HT-29 (cell line): ENCODE data around the gene MAGI2. TPM values are rescaled to one million over a fixed set of nuclear protein-coding genes. Genes with fewer than 3 reads are reported as not detected.

Experiments
- DNase-seq: peaks from one replicate; pipeline ENCODE4 v3.0.0-alpha.2; 2015; ENCODE audit warnings: low spot score
- total RNA-seq: library from RNA; depleted of rRNA; stranded (reverse); fragments of >200 nt; shearing (Covaris generic); gene quantifications from 2 replicates; pipeline ENCODE4 v1.2.3, GENCODE V29; 2014

Gene MAGI2
- total RNA-seq, 1 experiment from 2014 or later: 0.23 TPM

DNA sequence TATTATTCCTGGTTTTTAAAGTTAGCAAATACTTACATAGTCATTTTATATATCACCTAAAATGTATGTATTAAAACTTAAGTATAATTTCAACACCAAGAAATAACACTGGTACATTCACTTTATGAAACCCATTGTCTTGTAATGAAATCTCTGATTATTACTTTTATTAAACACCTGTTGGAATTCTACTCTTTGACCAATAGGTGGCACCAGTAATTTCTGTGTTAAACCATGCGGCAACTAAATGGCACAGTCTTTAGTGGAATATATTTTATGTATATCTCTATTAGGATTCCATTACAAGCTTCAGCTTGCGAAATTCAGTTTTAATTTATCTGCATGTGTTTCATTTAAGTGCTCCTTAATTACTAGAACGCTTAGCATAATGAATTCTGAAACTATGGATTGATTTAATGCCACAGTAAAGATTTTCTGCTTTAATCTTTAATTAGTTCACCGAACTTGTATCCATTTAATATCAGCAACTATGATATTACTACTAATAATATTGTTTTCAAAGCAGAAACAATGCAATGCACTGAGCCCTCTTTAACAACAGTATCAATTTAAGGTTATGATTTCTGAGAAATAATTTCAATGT lies 181.3 kb downstream of the MAGI2 start:
- DNase-seq: peak; percentile 81

- DNase-seq: no peak
These were observed 184.7 kb downstream of the MAGI2 start for GRCh38 chr7:79268730-79269129.

DNA sequence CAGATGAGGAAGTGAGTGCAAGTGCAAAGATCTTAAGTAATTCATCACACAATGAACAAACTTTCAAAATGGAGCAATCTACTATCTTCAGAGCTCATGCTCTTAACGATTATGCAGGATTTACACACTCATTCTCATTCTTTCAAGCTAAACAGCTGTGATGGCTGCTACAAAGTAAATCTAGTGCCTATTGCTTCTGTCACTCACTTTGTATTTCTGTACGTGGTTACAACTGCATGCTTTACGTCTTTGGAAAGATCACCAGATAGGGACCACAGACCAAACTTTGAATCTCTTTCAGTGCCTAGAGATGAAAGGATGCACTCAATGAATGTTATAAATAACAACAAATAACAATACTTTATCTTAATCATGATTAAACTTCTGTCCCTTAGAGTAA lies 194.6 kb downstream of the MAGI2 start:
- DNase-seq: no peak

- no peak for DNase-seq
These were observed 195.5 kb downstream of the MAGI2 start for GRCh38 chr7:79257959-79258358.

DNA sequence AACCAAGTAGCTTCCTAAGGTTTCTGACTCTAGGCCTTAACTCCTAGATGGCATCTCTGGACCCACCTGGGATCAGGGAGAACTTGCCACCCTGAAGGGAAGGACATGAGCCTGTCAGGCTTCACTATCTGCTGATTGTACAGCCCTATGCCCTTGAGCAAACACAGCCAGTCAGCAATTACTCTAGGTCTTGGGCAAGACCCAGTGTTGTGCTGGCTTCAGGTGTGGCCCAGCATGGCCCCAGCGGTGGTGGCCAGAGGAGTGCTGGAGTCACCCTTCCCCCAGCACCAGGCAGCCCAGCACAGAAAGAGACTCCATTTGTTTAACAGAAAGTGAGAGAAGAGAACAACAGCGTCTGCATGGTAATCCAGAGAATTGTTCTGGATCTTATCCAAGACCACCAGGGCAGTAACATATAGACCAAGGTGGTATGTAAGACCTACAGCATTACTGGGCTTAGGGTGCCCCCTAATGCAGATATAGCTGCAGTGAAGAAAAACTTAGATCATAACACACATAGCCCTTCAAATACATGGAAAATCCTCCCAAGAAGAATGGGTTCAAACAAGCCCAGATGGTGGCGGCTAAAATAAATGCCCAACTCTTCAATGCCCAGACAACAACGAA lies 207.7 kb downstream of the MAGI2 start:
- no peak for DNase-seq

DNA sequence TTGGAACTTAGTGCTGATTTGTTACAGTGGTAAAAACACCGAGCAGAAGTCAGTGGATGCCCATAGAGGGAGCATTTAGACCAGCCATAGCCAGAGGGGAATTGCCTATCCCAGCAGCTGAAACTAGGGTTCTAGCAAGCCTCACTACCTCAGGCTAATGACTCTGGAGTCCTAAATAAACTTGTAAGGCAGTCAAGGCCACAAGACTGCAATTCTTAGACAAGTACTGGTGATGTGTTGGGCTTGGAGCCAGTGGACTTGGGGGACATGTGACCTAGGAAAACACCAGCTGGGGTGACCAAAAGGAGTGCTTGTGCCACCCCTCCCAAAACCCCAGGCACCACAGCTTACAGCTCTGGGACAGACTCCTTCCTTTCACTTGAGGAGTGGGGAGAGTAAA lies 209.0 kb downstream of the MAGI2 start:
- no peak for DNase-seq

- peak; percentile 28 for DNase-seq
These were observed 212.0 kb downstream of the MAGI2 start for GRCh38 chr7:79241288-79242060.

DNA sequence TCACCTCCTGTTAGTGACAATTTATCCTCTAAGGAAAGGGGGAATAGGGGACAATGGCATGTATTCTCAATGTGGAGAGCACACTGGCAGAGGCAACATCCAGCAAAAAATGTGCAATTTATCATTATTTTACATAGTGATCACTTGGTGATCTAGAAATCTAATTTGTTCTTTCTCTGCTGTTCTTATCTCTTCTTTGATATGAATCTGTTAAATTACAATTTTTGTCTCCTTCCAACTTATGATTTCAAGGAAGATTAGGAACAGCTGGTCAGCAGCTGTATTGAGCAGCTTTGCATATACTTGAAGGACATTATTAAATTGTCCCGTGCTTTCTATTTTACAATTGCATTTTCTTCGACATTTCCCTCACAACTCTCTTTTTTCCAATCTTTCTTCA lies 213.1 kb downstream of the MAGI2 start:
- DNase-seq: no peak

DNA sequence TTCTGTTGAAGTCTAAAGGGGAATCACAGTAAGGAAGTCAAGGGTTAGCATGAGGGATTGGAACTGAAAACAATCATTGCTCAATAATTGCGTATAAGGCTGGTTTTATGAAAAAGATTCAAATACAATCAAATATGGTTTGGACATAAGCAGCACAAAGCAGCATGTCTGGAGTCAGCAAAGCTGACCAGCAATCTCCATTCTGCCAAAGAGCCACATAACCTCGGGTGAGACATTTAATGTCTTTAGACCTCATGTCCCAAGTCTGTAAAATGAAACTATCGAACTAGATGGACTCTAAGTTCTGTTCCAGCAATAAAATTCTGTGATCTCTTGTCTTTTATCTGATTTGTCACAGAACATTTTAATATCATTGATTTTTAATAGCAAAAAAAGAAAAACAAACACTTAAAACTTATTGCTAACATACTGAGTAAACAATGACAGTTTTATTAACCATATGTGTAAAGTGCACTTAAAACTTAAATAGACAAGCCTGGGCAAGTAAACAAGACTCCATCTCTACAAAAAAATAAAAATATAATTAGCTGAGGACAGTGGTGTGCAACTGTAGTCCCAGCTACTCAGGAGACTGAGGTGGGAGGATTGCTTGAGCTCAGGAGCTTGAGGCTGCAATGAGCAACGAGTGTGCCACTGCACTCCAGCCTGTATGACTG lies 217.0 kb downstream of the MAGI2 start:
- DNase-seq: peak; percentile 21

DNA sequence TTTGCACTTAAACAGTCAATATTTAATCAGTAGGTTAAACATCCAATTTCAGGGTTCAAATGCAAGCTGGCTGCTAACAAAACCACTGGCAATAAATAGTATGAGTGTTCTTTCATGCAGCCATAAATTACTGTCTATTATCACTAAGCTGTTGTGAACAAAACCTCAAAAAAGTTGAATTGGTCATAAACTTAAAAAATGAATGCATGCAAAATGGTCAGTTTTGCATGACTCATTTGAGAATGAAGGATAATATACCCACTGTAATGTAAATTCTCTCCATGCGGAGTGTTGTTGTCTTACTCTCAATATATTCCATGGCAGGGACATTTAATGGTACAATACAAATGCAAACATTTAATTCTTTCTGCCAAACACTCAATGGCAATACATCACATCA lies 226.4 kb downstream of the MAGI2 start:
- DNase-seq: no peak

GRCh38 chr7:79221211-79221610 lies 232.3 kb downstream of the MAGI2 start:
- DNase-seq: no peak

GRCh38 chr7:79217976-79218626 lies 235.4 kb downstream of the MAGI2 start:
- DNase-seq: peak; percentile 38

GRCh38 chr7:79217468-79217867 lies 236.0 kb downstream of the MAGI2 start:
- peak; percentile 66 for DNase-seq

DNA sequence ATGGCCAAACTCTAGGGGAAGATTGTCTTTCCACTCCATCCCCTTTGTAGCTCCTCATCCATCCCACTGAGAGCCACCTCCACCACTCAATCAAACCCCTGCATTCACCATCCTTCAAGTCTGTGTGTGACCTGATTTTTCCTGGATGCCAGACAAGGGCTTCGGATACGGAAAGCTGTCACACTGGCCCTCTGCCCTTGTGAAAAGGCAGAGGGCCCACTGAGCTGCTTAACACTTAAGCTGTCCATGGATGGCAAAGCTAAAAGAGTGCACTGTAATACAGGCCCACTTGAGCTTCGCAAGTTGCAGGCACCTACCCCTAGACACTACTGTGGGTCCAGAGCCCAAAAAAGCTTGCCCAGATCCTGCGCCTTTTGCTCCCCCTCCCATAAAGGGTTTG lies 237.2 kb downstream of the MAGI2 start:
- no peak for DNase-seq

DNA sequence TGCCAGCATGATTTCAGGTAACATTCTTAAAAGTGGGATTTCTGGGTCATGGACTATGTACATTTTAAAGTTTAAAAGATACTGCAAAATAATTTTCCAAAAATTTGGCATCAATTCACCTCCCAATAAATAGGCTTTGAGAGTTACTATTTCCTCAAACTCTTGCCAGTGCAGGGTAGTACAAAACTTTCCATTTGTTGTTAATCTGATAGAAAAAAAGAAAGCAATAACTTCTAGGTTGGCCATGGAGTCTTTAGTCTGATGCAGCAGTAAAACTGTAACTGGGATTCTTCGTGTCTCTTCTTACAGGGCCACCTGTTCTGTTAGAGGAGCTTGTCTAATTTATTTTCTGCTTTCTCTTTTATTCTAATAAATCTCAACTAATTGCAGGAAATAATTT lies 241.1 kb downstream of the MAGI2 start:
- no peak for DNase-seq

DNA sequence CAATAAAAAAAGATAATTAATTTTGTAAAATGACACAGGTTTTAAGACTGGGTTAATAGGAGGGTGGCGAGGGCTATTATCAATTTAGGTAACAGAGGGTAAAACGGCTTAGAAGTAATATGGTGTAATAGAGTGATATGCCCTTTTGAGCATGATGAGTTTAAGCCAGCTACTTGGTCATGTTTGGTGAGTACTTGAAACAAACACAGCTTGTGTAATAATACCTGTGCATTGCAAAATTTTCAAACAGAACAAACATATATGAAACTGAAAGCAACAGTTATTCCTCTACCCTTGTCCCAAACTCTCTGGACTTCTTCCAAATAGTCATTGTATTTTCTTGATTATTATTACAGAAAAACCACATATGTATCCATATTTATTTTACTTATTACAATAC lies 241.7 kb downstream of the MAGI2 start:
- DNase-seq: no peak

GRCh38 chr7:79199961-79200360 lies 253.5 kb downstream of the MAGI2 start:
- DNase-seq: no peak

- no peak for DNase-seq
These were observed 254.2 kb downstream of the MAGI2 start for GRCh38 chr7:79199266-79199665.

DNA sequence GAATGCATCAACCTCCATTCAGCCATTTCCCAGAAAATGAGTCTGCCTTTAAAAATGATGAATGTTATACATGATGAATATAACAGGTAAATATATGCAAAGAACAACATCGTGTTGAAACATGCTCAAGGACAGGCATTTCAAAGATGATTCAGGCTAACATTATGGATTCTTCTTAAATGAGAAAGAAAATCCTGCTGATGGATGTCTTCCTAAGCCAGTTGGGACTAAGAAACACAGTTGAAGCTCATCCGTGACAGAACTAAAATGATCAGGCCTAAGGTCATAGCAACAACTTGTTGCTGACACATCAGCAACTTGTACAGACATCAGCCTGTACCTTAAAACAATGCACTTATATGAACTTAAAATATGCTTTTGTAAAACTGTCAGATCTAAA lies 267.9 kb downstream of the MAGI2 start:
- DNase-seq: no peak

GRCh38 chr7:79182283-79182682 lies 271.2 kb downstream of the MAGI2 start:
- DNase-seq: no peak

GRCh38 chr7:79180533-79180932 lies 272.9 kb downstream of the MAGI2 start:
- DNase-seq: no peak
